ENCODE data around the gene C3orf33. TPM values are rescaled to one million over a fixed set of nuclear protein-coding genes. Genes with fewer than 3 reads are reported as not detected.

C3orf33 gene
- total and polyA plus RNA-seq, 2 of the 8 experiments (the other 6 are each of a cell fraction or from before 2014, with no cell fraction given) = 3.4 to 4.5 TPM

- peaks cover 0 to 30% of the 10 kb centered on the region in 2 experiments; a peak in 3 of 4 replicates for H3K79me2 ChIP-seq (ENCODE audit: control insufficient read depth in 1 of 2, insufficient read depth in 2 of 2, low read length in 2 of 2)
- no peak overlapping the region for H2BK20ac ChIP-seq (ENCODE audit: low read length)
- no peaks in the 10 kb centered on the region for H3K27me3 ChIP-seq (replicated peaks in 1 of 4; ENCODE audit: control insufficient read depth in 3 of 4, extremely low read depth in 1 of 4, insufficient read depth in 3 of 4, low read length in 3 of 4)
- POLR2A ChIA-PET (ENCODE audit: partially characterized antibody) = no interaction called here
- H3K79me1 ChIP-seq (ENCODE audit: low read depth, low read length) = no peaks in the 10 kb centered on the region; the same call in 1 of the 2 replicates
- no peak overlapping the region for H3K4me3 ChIP-seq (ENCODE audit: extremely low read depth in 1 of 4, insufficient read depth in 2 of 4, low read depth in 3 of 4, low read length in 4 of 4)
- H4K20me1 ChIP-seq (replicated peaks in 1 of 2; ENCODE audit: control insufficient read depth in 1 of 2, insufficient read depth in 2 of 2, low read length in 2 of 2) = no peaks in the 10 kb centered on the region
- no peak overlapping the region for H3K23ac ChIP-seq (ENCODE audit: insufficient read length)
- no peak overlapping the region for H4K8ac ChIP-seq (ENCODE audit: extremely low read depth, insufficient read depth, low read length)
- no peak overlapping the region for H2BK5ac ChIP-seq (ENCODE audit: low read depth, low read length)
- no peak overlapping the region for H2BK120ac ChIP-seq (replicated peaks; ENCODE audit: low read depth, low read length)
- no peak overlapping the region for H3K18ac ChIP-seq (ENCODE audit: extremely low read depth, low read length)
- no peak overlapping the region for H2AK5ac ChIP-seq (ENCODE audit: low read depth, low read length)
- no peak overlapping the region for H4K5ac ChIP-seq (ENCODE audit: insufficient read length, low read depth, low read length)
- H3K56ac ChIP-seq (replicated peaks; ENCODE audit: insufficient read length, low read depth, low read length) = no peak overlapping the region
- no peak overlapping the region for H2BK15ac ChIP-seq (ENCODE audit: low read length)
- TF ChIP-seq CHD1 (IDR thresholded peaks at IDR 0.05; ENCODE audit: low read depth, low read length) (no peak), CEBPB (IDR thresholded peaks at IDR 0.05; ENCODE audit: low read depth, low read length) (no peak), SP4 (IDR thresholded peaks at IDR 0.05; ENCODE audit: low read length) (no peak), SAP30 (IDR thresholded peaks at IDR 0.05; ENCODE audit: insufficient read depth, insufficient replicate concordance, low read length) (no peak), GABPA (IDR thresholded peaks at IDR 0.05; ENCODE audit: borderline replicate concordance, insufficient read depth, low read length) (no peak), HDAC6 (IDR thresholded peaks at IDR 0.05; ENCODE audit: low read depth, low read length) (no peak), CREB1 (IDR thresholded peaks at IDR 0.05) (no peak), SIX5 (IDR thresholded peaks at IDR 0.05; ENCODE audit: low read depth, low read length) (no peak), CTBP2 (IDR thresholded peaks at IDR 0.05; ENCODE audit: borderline replicate concordance, insufficient read depth, insufficient read length, low read length) (no peak), CTCF (IDR thresholded peaks at IDR 0.05; ENCODE audit: control extremely low read depth in 1 of 3, insufficient read depth in 1 of 3, low read depth in 1 of 3, low read length in 3 of 3) (no peak)
- H3K9ac ChIP-seq (replicated peaks in 1 of 4; ENCODE audit: extremely low read depth in 1 of 4, low read depth in 3 of 4, low read length in 3 of 4) = no peak overlapping the region
- no peak overlapping the region for H2BK12ac ChIP-seq (ENCODE audit: low read depth, low read length)
- H2AFZ ChIP-seq (ENCODE audit: low read length) = no peak overlapping the region
- no peak overlapping the region for H4K91ac ChIP-seq (replicated peaks; ENCODE audit: insufficient read length, low read length)
- H3K4me1 ChIP-seq (replicated peaks in 1 of 4; ENCODE audit: control insufficient read depth in 3 of 4, insufficient read depth in 4 of 4, low read length in 3 of 4) = peaks cover 0 to 2% (median 0%) of the 10 kb centered on the region in 4 experiments; a peak in 2 of 7 replicates
- H3K14ac ChIP-seq (ENCODE audit: insufficient read length) = no peak overlapping the region
- H3K4ac ChIP-seq (replicated peaks; ENCODE audit: insufficient read length, low read depth, low read length) = no peak overlapping the region
- CTCF ChIA-PET (ENCODE audit: partially characterized antibody) = interaction anchor here (0.6 kb wide), 1 partner anchor 754 kb away, joined by 3 read pairs; no protein-coding TSS in a partner anchor
- FAIRE-seq (no peak), DNase-seq (ENCODE audit: low read depth in 1 of 2, low spot score in 2 of 2) (no peak)
- WGBS, 2 experiments (ENCODE audit: extremely low coverage in 1 of 2, insufficient coverage in 1 of 2, insufficient read length in 1 of 2, insufficient replicate concordance in 2 of 2, low coverage in 1 of 2, low lambda C conversion rate in 2 of 2, missing lambda C conversion rate in 1 of 2) = 94% methylated on average over 2 of the region's 3 CpGs; no CpG with 5 or more reads in 1 of the 2 experiments
- no peak overlapping the region for H3K4me2 ChIP-seq (ENCODE audit: insufficient read depth in 1 of 2, low read depth in 2 of 2, low read length in 2 of 2)
- no peak overlapping the region for H3K27ac ChIP-seq (ENCODE audit: low read depth, low read length)
- H3K36me3 ChIP-seq (ENCODE audit: control insufficient read depth in 2 of 4, insufficient read depth in 4 of 4, low read length in 3 of 4) = no peaks in the 10 kb centered on the region
- H3K23me2 ChIP-seq (ENCODE audit: low read depth, low read length) = no peaks in the 10 kb centered on the region
- H3K9me3 ChIP-seq (ENCODE audit: insufficient read depth in 2 of 2, low read depth in 1 of 2, low read length in 1 of 2) = no peaks in the 10 kb centered on the region
Observed at GRCh38 chr3:155846119-155846518, 40.0 kb upstream of the C3orf33 start.

Measured in H1 (cell line).